K562 (cell line): Measurements from ENCODE around the gene CPNE1. TPM values are rescaled to one million over a fixed set of nuclear protein-coding genes. Genes with fewer than 3 reads are reported as not detected.

Source experiments
- BRF1 ChIP-seq: IDR thresholded peaks from 3 replicates; pipeline ENCODE4 v1.6.1; 2011; ENCODE audit warnings: borderline replicate concordance, mild to moderate bottlenecking; ENCODE audit not compliant: insufficient read length; ENCODE audit errors: extremely low read depth
- CUX1 ChIP-seq: fragments of 200-800 bp; sonication (Bioruptor generic); IDR thresholded peaks from 2 replicates; pipeline ENCODE4 v1.6.1; 2016; ENCODE audit warnings: missing genetic modification characterization, missing compliant biosample characterization
- ERF ChIP-seq: fragments of 450-650 bp; formaldehyde crosslinking; IDR thresholded peaks from 2 replicates; pipeline ENCODE4 v1.4.0; 2020; ENCODE audit warnings: mild to moderate bottlenecking, mixed read lengths
- MLLT1 ChIP-seq, 2 experiments: fragments of 450-650 bp; IDR thresholded peaks; 2 replicates each; pipeline ENCODE4 v1.6.1; 2016
- NFIX ChIP-seq: fragments of 250-450 bp; sonication (Bioruptor Pico); IDR thresholded peaks from 2 replicates; pipeline ENCODE4 v1.4.0; 2020; ENCODE audit warnings: low read depth, mild to moderate bottlenecking, moderate library complexity
- SP1 ChIP-seq: sonication (generic); formaldehyde crosslinking; IDR thresholded peaks from 2 replicates; pipeline ENCODE4 v1.8.1; 2022; ENCODE audit warnings: mild to moderate bottlenecking, missing genetic modification reagents
- TFAP4 ChIP-seq: sonication (generic); formaldehyde crosslinking; IDR thresholded peaks from 2 replicates; pipeline ENCODE4 v1.8.0; 2022; ENCODE audit warnings: missing genetic modification reagents, mild to moderate bottlenecking, moderate library complexity, borderline replicate concordance
- THRA ChIP-seq: fragments of 450-650 bp; IDR thresholded peaks from 2 replicates; pipeline ENCODE4 v1.6.1; 2017; ENCODE audit warnings: mild to moderate bottlenecking, moderate library complexity
- VEZF1 ChIP-seq: fragments of 200-800 bp; sonication (Bioruptor generic); IDR thresholded peaks from 2 replicates; pipeline ENCODE4 v1.6.1; 2017; ENCODE audit warnings: missing genetic modification characterization, missing compliant biosample characterization
- ZBTB26 ChIP-seq: fragments of 450-650 bp; formaldehyde crosslinking; IDR thresholded peaks from 2 replicates; pipeline ENCODE4 v1.4.0; 2022; ENCODE audit warnings: missing genetic modification characterization
- ZFP30 ChIP-seq: fragments of 250-450 bp; sonication (Bioruptor Pico); IDR thresholded peaks from 2 replicates; pipeline ENCODE4 v1.8.0; 2022; ENCODE audit warnings: moderate library complexity, mild to moderate bottlenecking, inconsistent platforms, borderline replicate concordance
- ZNF143 ChIP-seq: sonication (generic); formaldehyde crosslinking; IDR thresholded peaks from 2 replicates; pipeline ENCODE4 v1.9.0; 2022; ENCODE audit warnings: mild to moderate bottlenecking, missing genetic modification reagents
- ZNF561 ChIP-seq: fragments of 450-650 bp; formaldehyde crosslinking; conservative IDR thresholded peaks from 2 replicates; pipeline ENCODE4 v1.4.0; 2020; ENCODE audit warnings: mild to moderate bottlenecking, moderate library complexity
- polyA plus RNA-seq, 8 experiments: library from polyadenylated mRNA; depleted of rRNA in 4 of 8; stranded (reverse) in 5 of 8; unstranded in 3 of 8; fragments of >200 nt; fragmentation: Nextera tagmentation in 2 of 8; fragmentation: Illumina TruSeq in 1 of 8; extraction: Ambion mirVana in 2 of 8; extraction: Trizol in 1 of 8; gene quantifications; 2 replicates each; pipeline versions ENCODE4 v1.2.1 to v1.2.3, GENCODE V29; 2011 to 2014; ENCODE audit warnings: inconsistent platforms in 1 of 8, missing spikeins in 1 of 8
- total RNA-seq, 7 experiments: library from RNA; depleted of rRNA in 6 of 7; stranded (reverse); fragments of >200 nt in 6 of 7; fragmentation: Illumina TruSeq in 2 of 7; extraction: Trizol in 2 of 7; gene quantifications; 2 replicates each; pipeline versions ENCODE4 v1.2.1 to v1.2.3, GENCODE V29; 2011 to 2021; ENCODE audit warnings: low replicate concordance in 1 of 7

CPNE1 gene
- total and polyA plus RNA-seq, 9 of the 15 experiments (the other 6 are each of a cell fraction or from before 2014, with no cell fraction given) = 42.1 to 102 (median 56.0) TPM

GRCh38 chr20:35699127-35699956, 34.6 kb upstream of the CPNE1 start, which contains the start of the genes NFS1 and ROMO1 (continued):
- TF ChIP-seq VEZF1 (CRISPR knock-in tag) (peak; percentile 91), THRA (no peak), SP1 (peak; percentile 61), ZFP30 (CRISPR knock-in tag) (no peak), ZNF561 (CRISPR knock-in tag) (no peak), ERF (no peak), MLLT1 (IDR thresholded peaks at IDR 0.05) (0 out of 4 replicates have a peak, but pooled peaks of 1 of the 2 experiments have one; percentile 29), BRF1 (no peak), CUX1 (no peak), ZBTB26 (CRISPR knock-in tag) (no peak), TFAP4 (CRISPR knock-in tag) (peak; percentile 69; the same call in 1 of the 2 replicates), ZNF143 (CRISPR knock-in tag) (no peak), NFIX (CRISPR knock-in tag) (no peak)
